Memory B cell (primary cell): ENCODE measurements around the gene LRMDA.

Experiments
- ATAC-seq: fragments of 150-1000 bp; cut with Tn5 transposase; 2 replicates; pipeline ENCODE4 v1.10.0; 2021; ENCODE audit warnings: low read depth, mild to moderate bottlenecking, moderate library complexity
- DNase-seq, 2 donors: peaks; one replicate each; pipeline ENCODE4 v3.0.0; 2022; ENCODE audit warnings: low spot score in 2 of 2
- H3K27ac Mint-ChIP-seq: one replicate; pipeline ENCODE4 v1.8.0; 2022; ENCODE audit warnings: mild to moderate bottlenecking, moderate library complexity, mixed read lengths
- H3K27me3 Mint-ChIP-seq: one replicate; pipeline ENCODE4 v1.8.0; 2022; ENCODE audit warnings: mixed read lengths
- H3K36me3 Mint-ChIP-seq: one replicate; pipeline ENCODE4 v1.8.0; 2022; ENCODE audit warnings: mild to moderate bottlenecking, mixed read lengths
- H3K4me1 Mint-ChIP-seq: one replicate; pipeline ENCODE4 v1.8.0; 2022; ENCODE audit warnings: mixed read lengths
- H3K4me3 Mint-ChIP-seq: one replicate; pipeline ENCODE4 v1.8.0; 2022; ENCODE audit warnings: mild to moderate bottlenecking, moderate library complexity, mixed read lengths
- H3K9me3 Mint-ChIP-seq: one replicate; pipeline ENCODE4 v1.8.0; 2022; ENCODE audit warnings: mixed read lengths

Gene LRMDA

DNA sequence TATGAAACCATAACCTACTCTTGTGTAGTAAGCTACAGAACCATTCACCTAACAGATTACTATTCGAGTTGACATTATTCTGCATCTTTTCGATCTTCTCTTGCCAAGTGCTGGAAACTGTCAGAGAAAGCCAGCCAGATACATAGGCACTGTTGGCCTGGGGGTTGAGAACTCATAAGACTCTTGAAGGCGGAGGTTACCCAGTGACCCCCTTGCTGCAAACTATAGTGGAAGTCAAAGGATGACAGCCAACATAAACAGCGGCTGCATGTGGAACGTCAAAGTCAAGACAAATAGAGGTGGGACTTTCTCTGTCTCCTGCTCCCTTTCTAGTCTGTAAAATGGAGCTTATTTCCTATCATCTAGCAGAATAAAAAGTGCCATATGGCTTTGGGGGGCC lies 394.2 kb downstream of the LRMDA start:
- peaks cover 2% of the 10 kb centered on the region for H3K9me3 Mint-ChIP-seq
- no peaks in the 10 kb centered on the region for H3K36me3 Mint-ChIP-seq
- ATAC-seq (no peak), DNase-seq (no peak)
- no peaks in the 10 kb centered on the region for H3K4me1 Mint-ChIP-seq
- no peak overlapping the region for H3K27ac Mint-ChIP-seq
- no peak overlapping the region for H3K4me3 Mint-ChIP-seq
- no peaks in the 10 kb centered on the region for H3K27me3 Mint-ChIP-seq

DNA sequence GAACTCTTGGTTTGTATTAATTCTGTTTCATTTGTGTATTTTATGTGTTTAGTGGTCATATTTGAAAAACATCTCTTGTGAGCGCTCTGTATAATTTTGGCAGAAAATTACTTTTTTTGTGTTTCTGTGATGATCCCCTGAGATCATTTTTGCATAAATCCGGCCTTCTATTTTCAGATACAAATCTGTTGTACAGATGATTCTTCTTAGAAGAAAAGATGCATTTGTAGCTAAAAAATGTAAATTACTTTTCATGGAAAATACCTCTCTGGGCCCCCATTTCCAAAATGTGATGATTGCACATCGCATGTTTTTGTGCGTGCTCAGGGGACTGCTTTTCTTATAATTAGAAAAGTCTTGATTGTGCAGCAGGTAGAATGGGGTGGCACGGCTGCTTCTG lies 395.4 kb downstream of the LRMDA start:
- Mint-ChIP-seq H3K9me3 (peaks cover 2% of the 10 kb centered on the region), H3K4me1 (no peaks in the 10 kb centered on the region), H3K27ac (no peak overlapping the region), H3K27me3 (no peaks in the 10 kb centered on the region), H3K4me3 (no peak overlapping the region), H3K36me3 (no peaks in the 10 kb centered on the region)
- ATAC-seq (no peak), DNase-seq (no peak)

DNA sequence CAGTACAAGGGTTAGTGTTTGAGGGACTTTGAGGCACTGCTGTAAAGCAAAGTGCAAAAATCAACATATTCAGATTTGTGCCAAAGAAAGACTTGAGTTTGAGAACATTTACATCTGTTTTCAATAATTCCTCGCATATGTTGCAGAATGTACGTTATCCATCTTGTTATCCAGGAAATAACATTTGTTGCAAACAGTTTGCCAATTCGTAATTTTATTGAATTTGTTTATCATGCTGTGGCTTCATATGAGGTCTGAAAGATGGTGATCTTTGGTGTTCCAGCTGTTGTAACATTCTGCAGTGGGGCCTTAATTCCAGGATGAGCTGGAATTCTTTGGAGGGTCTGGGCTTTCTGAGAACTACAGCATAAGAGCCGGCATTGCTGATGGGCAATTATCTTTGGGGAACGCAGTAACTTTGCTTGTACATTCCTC lies 396.2 kb downstream of the LRMDA start:
- Mint-ChIP-seq H3K36me3 (no peaks in the 10 kb centered on the region), H3K9me3 (peaks cover 3% of the 10 kb centered on the region), H3K4me3 (no peak overlapping the region), H3K27ac (no peak overlapping the region), H3K4me1 (no peaks in the 10 kb centered on the region), H3K27me3 (no peaks in the 10 kb centered on the region)
- DNase-seq, result no peak
- ATAC-seq, result no peak

DNA sequence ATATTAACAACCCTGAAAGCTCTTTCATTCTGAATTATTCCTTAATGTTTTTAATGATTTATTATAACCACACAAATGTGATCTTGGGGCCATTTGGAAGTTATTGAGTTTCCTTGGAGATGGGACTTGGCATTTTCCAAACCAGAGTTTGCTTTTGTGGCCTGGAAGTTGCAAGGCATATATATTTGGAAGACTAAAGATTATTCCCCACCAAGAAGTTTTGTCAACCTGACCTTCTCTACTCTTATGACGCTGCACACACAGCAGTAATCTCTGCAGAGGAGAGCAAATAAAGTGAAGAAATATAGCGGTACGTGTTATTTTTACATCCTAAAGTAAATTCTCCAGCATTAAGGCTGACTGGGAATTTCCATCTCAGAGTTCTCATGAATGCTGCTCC lies 397.0 kb downstream of the LRMDA start:
- no peaks in the 10 kb centered on the region for H3K27me3 Mint-ChIP-seq
- no peak overlapping the region for H3K4me3 Mint-ChIP-seq

DNA sequence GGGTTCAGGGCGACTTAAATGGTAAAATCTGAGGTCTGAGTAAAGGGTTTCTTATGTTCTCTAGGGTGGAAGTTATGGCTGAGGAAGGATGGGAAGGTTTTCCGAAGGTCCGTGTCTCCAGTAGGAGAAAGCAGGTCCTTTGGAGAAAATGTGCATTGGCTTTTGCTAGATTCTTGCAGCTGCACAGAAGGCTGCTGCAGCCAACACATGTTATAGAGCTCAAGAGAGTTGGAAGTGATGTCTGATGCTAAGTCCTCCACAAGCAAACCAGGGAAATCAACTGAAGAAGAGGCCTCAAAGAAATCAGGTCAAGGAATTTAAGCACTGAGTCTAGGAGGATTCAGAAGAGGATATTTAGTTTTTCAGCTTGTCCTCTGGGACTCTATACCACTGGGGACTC lies 404.6 kb downstream of the LRMDA start:
- Mint-ChIP-seq H3K36me3 (no peaks in the 10 kb centered on the region), H3K27me3 (peaks cover 2% of the 10 kb centered on the region), H3K27ac (no peak overlapping the region), H3K4me1 (no peaks in the 10 kb centered on the region), H3K9me3 (peaks cover 6% of the 10 kb centered on the region), H3K4me3 (no peak overlapping the region)
- no peak for ATAC-seq
- no peak for DNase-seq

More for the DNA sequence above, 397.0 kb downstream of the LRMDA start:
- Mint-ChIP-seq H3K36me3 (no peaks in the 10 kb centered on the region), H3K4me1 (no peaks in the 10 kb centered on the region), H3K27ac (no peak overlapping the region), H3K9me3 (peaks cover 2% of the 10 kb centered on the region)
- DNase-seq, result no peak
- no peak for ATAC-seq

DNA sequence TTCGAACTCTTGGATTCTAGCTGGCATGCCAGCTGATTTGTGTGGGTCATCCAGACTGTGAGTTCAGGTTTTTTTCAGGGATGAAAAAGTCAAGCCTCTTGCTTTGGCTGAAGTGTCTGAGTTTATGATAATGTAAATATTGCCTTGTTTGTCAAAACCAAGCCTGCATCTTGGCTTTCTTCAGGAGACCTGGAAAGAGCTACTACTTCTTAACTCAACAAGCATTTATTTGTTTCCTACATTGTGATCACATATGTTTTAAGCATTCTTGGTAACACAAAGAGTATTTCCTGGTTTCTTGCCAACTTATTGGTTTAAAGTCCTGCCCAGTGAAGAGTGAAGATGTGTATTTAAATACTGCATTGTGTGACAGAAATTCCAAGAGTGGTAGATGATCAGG lies 407.1 kb downstream of the LRMDA start:
- no peaks in the 10 kb centered on the region for H3K4me1 Mint-ChIP-seq
- peaks cover 2% of the 10 kb centered on the region for H3K27me3 Mint-ChIP-seq
- peaks cover 5% of the 10 kb centered on the region for H3K9me3 Mint-ChIP-seq
- no peak for ATAC-seq
- no peak overlapping the region for H3K27ac Mint-ChIP-seq
- no peak overlapping the region for H3K4me3 Mint-ChIP-seq
- DNase-seq, result no peak
- no peaks in the 10 kb centered on the region for H3K36me3 Mint-ChIP-seq

DNA sequence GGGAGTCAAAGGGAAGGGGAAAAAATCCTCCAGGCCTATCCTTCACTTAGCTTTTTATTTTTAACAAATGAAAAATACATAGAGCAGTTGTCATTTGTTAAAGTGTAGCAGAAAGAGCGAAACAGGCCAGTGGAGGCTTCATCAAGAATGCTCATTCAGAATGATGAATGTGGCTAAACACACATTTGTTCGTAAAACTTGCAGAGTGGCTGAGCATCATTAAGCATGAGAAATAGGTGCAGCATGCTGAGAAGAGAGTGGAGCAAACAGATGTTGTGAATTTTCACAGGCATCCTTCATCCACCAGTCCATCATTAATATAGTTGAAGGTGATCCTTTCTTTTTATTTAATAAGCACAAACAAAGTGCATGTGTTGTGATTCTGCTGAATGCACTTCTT lies 407.6 kb downstream of the LRMDA start:
- Mint-ChIP-seq H3K9me3 (peaks cover 5% of the 10 kb centered on the region), H3K27me3 (peaks cover 3% of the 10 kb centered on the region), H3K27ac (no peak overlapping the region), H3K4me3 (no peak overlapping the region), H3K36me3 (no peaks in the 10 kb centered on the region), H3K4me1 (no peaks in the 10 kb centered on the region)
- DNase-seq, result no peak
- ATAC-seq, result no peak

DNA sequence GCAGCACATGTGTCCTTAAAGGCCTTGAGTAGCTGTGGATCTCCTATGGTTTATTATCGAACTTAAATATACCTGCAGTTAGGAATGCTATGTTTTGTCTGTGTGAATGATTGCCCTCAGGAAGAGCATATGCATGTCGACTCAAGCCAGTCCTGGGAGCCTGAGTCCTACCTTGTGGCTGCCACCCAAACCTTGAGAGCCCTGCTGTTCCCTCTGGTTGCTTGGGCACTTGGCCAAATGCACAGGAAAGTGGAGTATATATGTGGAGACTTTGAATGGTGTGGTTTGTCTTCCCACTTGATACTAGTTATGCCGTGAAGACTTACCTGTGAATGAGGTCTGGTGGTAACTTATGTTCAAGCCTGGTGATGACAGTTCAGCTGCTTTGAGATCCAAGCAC lies 409.8 kb downstream of the LRMDA start:
- no peak for ATAC-seq
- no peak for DNase-seq
- Mint-ChIP-seq H3K4me1 (no peaks in the 10 kb centered on the region), H3K9me3 (peaks cover 2% of the 10 kb centered on the region), H3K4me3 (no peak overlapping the region), H3K27ac (no peak overlapping the region), H3K36me3 (no peaks in the 10 kb centered on the region), H3K27me3 (peaks cover 1% of the 10 kb centered on the region)

DNA sequence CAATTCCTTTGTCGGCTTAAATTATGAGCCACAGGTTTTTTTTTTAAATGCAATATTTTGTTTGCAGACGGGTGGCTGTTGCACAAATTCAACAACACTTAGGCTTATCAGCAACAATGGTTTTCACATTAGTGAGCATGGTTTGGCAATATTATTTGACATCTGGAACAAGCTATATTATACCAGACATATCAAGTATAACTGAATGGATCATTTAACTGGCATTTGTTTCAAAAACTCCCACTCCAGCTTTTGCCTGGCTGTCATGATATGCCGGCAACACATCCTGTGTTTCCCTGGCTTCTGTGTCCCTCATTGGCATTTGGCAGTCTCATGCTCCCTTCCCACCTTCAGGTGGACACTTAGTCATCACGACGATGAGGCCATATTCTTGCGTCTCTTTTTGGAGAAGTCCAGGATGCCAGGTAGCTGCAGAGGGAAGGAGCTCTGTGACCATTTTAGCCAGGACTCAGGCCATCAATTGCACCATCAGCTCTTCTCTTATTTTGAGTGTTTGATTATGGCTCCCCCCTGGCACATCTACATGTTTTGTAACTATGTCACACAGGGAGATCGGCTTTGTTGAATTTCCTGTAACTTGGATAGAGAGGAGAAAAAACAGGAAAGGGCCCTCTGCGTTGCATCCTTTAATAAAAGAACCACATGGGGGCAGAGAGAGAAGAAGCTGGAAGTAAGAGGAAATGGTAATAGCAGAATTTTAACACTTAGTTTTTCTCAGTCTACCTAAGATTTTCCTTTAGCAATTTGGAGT lies 413.9 kb downstream of the LRMDA start:
- Mint-ChIP-seq H3K4me3 (no peak overlapping the region), H3K36me3 (no peaks in the 10 kb centered on the region), H3K27me3 (peaks cover 1% of the 10 kb centered on the region), H3K27ac (no peak overlapping the region), H3K9me3 (no peaks in the 10 kb centered on the region), H3K4me1 (no peaks in the 10 kb centered on the region)
- ATAC-seq (no peak), DNase-seq (no peak)

DNA sequence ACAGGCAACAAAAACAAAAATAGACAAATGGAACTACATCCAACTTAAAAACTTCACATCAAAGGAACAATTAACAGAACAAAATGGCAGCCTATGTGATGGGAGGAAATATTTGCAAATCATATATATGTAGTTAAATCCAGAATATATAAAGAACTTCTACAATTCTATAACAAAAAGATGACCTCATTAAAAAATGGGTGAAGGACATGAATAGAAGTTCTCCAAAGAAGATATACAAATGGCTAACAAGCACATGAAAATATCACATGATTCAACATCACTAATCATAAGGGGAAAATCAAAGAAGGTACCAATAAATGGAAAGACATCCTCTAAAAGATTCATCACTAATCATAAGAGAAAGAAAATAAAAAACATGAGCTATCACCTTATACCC lies 416.1 kb downstream of the LRMDA start:
- no peaks in the 10 kb centered on the region for H3K36me3 Mint-ChIP-seq
- ATAC-seq, result no peak
- no peaks in the 10 kb centered on the region for H3K9me3 Mint-ChIP-seq
- H3K4me3 Mint-ChIP-seq, result no peak overlapping the region
- H3K4me1 Mint-ChIP-seq, result no peaks in the 10 kb centered on the region
- DNase-seq, result no peak
- peaks cover 1% of the 10 kb centered on the region for H3K27me3 Mint-ChIP-seq
- no peak overlapping the region for H3K27ac Mint-ChIP-seq

DNA sequence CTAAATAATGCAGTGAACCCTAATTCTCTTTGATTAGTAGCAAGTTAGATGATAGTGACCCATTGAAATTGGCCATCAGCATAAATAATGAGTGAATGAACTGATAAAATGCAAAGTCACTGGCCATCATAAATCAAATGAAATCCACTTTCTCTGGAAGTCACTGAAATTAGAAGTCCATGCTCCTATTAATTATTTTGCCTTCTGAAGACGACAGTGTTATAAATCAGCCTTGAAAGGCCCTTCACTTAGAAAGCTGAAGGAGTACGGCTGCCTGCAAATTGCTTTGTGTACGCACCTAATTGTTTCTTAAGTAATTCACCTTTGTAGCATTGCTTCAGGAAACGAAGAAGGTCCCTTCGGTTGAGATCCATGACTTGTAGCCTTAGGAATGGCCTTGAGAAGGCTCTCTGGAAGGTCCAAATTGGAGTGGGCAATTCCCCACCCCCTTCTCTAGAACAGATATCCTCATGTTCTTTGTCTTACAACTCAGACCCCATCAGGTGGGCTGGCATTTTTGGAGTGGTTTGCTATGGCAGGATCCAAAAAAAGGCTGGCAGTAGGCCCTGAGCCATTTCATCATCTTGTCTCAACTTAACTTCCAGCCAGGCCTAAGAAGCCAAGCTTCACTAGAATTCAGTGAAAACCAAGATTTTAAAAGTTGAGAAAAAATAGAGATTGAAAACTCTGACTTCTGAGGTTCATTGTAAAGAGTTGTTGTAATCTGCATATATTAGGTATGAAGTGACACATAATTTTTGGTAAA lies 420.3 kb downstream of the LRMDA start:
- Mint-ChIP-seq H3K36me3 (no peaks in the 10 kb centered on the region), H3K27ac (no peak overlapping the region), H3K4me1 (no peaks in the 10 kb centered on the region), H3K9me3 (no peaks in the 10 kb centered on the region), H3K4me3 (no peak overlapping the region), H3K27me3 (no peaks in the 10 kb centered on the region)
- DNase-seq (no peak), ATAC-seq (no peak)

DNA sequence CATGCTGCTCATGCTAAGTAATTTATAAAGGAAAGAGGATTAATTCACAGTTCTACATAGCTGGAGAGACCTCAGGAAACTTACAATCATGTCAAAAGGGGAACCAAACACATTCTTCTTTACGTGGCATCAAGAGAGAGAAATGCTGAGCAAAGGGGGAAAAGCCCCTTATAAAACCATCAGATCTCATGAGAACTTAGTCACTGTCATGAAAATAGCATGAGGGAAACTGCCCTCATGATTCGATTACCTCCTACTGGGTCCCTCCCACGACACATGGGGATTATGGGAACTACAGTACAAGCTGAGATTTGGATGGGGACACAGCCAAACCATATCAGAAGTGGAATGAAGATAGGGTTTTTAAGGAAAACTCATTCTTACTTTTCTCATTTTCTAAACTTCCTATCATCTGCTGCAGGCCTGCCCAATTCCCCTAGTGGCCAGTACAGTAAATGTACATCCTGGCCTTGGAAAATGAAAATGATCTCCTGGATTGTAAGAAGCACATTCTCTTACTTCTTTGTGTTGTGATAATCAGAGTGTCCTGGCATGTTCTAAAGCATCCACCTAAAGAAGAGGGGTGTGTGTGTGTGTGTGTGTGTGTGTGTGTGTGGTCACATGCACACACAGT lies 421.5 kb downstream of the LRMDA start:
- no peak for ATAC-seq

DNA sequence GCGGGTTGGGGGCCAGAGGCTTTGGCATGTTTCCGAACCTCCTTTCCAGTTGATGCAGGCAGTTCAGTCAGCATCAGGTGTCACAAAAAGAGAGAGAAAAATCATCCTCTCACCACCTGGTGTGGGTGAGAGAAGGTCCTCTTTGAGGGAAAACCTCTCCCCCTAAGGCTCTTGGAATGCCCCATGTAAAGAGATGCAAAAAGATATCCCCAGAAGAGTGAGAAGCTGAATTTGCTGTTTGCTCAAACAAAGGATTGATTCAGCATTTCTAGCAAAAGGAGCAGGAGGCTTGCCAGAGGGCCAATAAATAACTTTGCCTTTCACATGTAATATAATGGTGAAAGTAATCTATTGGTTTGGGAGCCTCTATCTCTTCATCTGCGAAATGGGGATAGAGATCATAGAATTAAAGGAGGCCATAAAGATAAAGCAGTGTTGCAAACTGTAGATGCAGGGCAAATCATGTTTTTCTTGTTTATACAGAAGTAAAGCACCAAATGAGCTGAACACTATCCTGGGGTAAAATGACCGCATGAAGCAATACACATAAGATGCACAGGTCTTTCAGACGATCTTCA lies 425.9 kb downstream of the LRMDA start:
- Mint-ChIP-seq H3K27me3 (peaks cover 2% of the 10 kb centered on the region), H3K4me3 (no peak overlapping the region), H3K36me3 (no peaks in the 10 kb centered on the region), H3K4me1 (no peaks in the 10 kb centered on the region), H3K27ac (no peak overlapping the region), H3K9me3 (no peaks in the 10 kb centered on the region)
- DNase-seq (no peak), ATAC-seq (no peak)

More for the DNA sequence above, 421.5 kb downstream of the LRMDA start:
- no peaks in the 10 kb centered on the region for H3K27me3 Mint-ChIP-seq
- no peaks in the 10 kb centered on the region for H3K36me3 Mint-ChIP-seq
- H3K9me3 Mint-ChIP-seq, result no peaks in the 10 kb centered on the region
- no peak overlapping the region for H3K27ac Mint-ChIP-seq
- H3K4me1 Mint-ChIP-seq, result no peaks in the 10 kb centered on the region
- H3K4me3 Mint-ChIP-seq, result no peak overlapping the region
- DNase-seq, result no peak

DNA sequence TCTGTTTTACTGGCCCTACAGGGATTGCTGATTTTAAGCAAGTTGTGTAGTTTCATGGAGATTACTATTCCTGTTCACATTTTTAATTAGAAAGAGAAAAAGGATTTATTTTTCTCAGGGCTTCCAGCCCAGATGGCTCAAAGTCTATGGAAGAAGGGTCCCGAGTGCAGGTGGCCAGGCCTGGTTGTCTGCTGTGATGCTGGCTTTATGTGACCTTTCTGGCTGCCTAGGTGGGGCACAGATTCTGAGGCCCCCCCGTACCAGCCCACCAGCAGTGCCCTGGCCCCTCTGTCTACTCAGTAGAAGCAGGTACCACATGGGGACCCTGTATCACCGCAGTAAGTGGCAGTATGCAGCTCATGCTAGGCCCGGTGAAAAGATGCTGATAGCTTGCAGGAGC lies 426.5 kb downstream of the LRMDA start:
- Mint-ChIP-seq H3K36me3 (no peaks in the 10 kb centered on the region), H3K27ac (no peak overlapping the region), H3K4me1 (no peaks in the 10 kb centered on the region), H3K9me3 (no peaks in the 10 kb centered on the region), H3K4me3 (no peak overlapping the region), H3K27me3 (peaks cover 2% of the 10 kb centered on the region)
- no peak for DNase-seq
- no peak for ATAC-seq
